BJ (cell line): ENCODE data around the gene ZNF587. TPM values are rescaled to one million over a fixed set of nuclear protein-coding genes. Genes with fewer than 3 reads are reported as not detected.
"Not testable (repeated sequence)": the region's sequence is repeated elsewhere in the genome, so short reads cannot be mapped to it uniquely, and the experiment has no call there.

ENCODE experiments used
- CTCF ChIA-PET: fragments of 350-600 bp; formaldehyde crosslinking; extraction: SDS; loops from one replicate; lab custom pipeline; 2021; ENCODE audit warnings: antibody characterized with exemption, inconsistent platforms; lab: Yijun Ruan, JAX
- POLR2A ChIA-PET: fragments of 300-600 bp; sonication (Branson Sonifier 250); formaldehyde crosslinking; extraction: SDS; loops from one replicate; lab custom pipeline; 2021; ENCODE audit warnings: antibody characterized with exemption; lab: Charles Lee
- DNase-seq: peaks from one replicate; pipeline ENCODE4 v3.0.0-alpha.2; 2011; ENCODE audit warnings: low read depth
- H3K27me3 ChIP-seq: 2 replicates; pipeline ENCODE4 v1.6.0; 2011; ENCODE audit warnings: low read length; ENCODE audit not compliant: control insufficient read depth, insufficient read depth
- H3K36me3 ChIP-seq: 2 replicates; pipeline ENCODE4 v1.5.1; 2011; ENCODE audit warnings: low read length; ENCODE audit not compliant: control insufficient read depth, insufficient read depth
- H3K4me3 ChIP-seq: 2 replicates; pipeline ENCODE4 v1.5.1; 2011; ENCODE audit warnings: low read depth, mild to moderate bottlenecking, control low read depth, low read length
- CTCF ChIP-seq: IDR thresholded peaks from 2 replicates; pipeline ENCODE4 v1.5.1; 2011; ENCODE audit warnings: low read depth, mild to moderate bottlenecking, control low read depth, inconsistent platforms, low read length, moderate library complexity; ENCODE audit not compliant: insufficient read depth
- polyA minus RNA-seq: library from RNA; depleted of rRNA, polyadenylated mRNA; stranded (reverse); fragments of >200 nt; gene quantifications from 2 replicates; pipeline ENCODE4 v1.2.3, GENCODE V29; 2011; rRNA and poly(A)+ RNA removed
- polyA plus RNA-seq: library from polyadenylated mRNA; depleted of rRNA; stranded (reverse); fragments of >200 nt; gene quantifications from 2 replicates; pipeline ENCODE4 v1.2.3, GENCODE V29; 2011; rRNA removed

Gene ZNF587
- 8.4 and 9.9 TPM in 2 replicates for polyA plus RNA-seq
- 23.5 and 35.8 TPM in 2 replicates for polyA minus RNA-seq

GRCh38 chr19:57849666-57850473, at the start of gene ZNF587:
Gene ZNF587, plus strand, starts transcription at chr19:57849859. Its CDS starts 180 bp downstream, at chr19:57850039.
- DNase-seq = peak; percentile 35
- H3K4me3 ChIP-seq = peak within 1 kb of the TSS; percentile 77
- H3K36me3 ChIP-seq, POLR2A ChIA-PET, H3K27me3 ChIP-seq, CTCF ChIA-PET: not testable (repeated sequence)

DNA sequence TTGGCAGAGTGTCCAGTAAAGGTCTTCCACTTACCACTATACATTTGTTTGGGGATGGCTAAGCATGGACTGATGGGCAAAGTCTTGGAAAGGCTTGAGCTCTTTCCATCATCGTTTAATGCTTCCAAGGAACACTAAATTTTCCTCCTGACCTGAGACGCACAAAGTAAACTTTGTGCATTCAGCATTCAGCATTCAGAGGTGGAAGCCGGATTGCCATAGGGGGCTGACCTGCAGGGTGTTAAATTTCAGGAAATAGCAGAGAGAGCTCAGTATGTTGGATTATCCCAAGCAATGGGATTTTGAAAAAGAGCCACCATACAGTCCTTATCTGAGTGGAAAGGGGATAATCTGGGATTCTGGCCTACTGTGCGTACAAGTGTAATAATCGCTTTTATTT, 49.0 kb upstream of the ZNF587 start:
- H3K4me3 ChIP-seq = no peak overlapping the region
- H3K27me3 ChIP-seq = no peaks in the 10 kb centered on the region
- ChIA-PET POLR2A (no interaction called here), CTCF (interaction anchor here (0.5 kb wide), 1 partner anchor 13 kb away, joined by 3 read pairs; no protein-coding TSS in a partner anchor)
- no peak for TF ChIP-seq CTCF
- DNase-seq = no peak
- no peaks in the 10 kb centered on the region for H3K36me3 ChIP-seq

- Histone ChIP-seq H3K36me3 (no peaks in the 10 kb centered on the region), H3K27me3 (no peaks in the 10 kb centered on the region), H3K4me3 (no peak overlapping the region)
- no peak for DNase-seq
- TF ChIP-seq CTCF = no peak
- ChIA-PET POLR2A (no interaction called here), CTCF (no interaction called here)
These were observed 47.4 kb upstream of the ZNF587 start for GRCh38 chr19:57802269-57802668.

GRCh38 chr19:57803265-57803593, 46.4 kb upstream of the ZNF587 start:
- CTCF ChIA-PET = no interaction called here
- Histone ChIP-seq H3K36me3 (no peaks in the 10 kb centered on the region), H3K4me3 (peak overlapping the region; percentile 49), H3K27me3 (no peaks in the 10 kb centered on the region)
- no peak for TF ChIP-seq CTCF
- no peak for DNase-seq
- POLR2A ChIA-PET = interaction anchor here (0.6 kb wide), 1 partner anchor 76 kb away, joined by 12 read pairs; the partner anchor contains the start of gene ZNF671

GRCh38 chr19:57803594-57804325, 45.9 kb upstream of the ZNF587 start:
- Histone ChIP-seq H3K36me3 (peaks cover 2% of the 10 kb centered on the region; the same call in 1 of the 2 replicates), H3K4me3 (peak overlapping the region; percentile 49), H3K27me3 (no peaks in the 10 kb centered on the region)
- DNase-seq = peak; percentile 34
- CTCF ChIA-PET = interaction anchor here (0.7 kb wide), 1 partner anchor 8 kb away, joined by 3 read pairs; no protein-coding TSS in a partner anchor
- POLR2A ChIA-PET = interaction anchor here (0.7 kb wide), 1 partner anchor 9 kb away, joined by 3 read pairs; no protein-coding TSS in a partner anchor
- no peak for TF ChIP-seq CTCF
